KMS-11 (cell line): ENCODE data around the gene AHCYL1.

Source experiments
- H2AFZ ChIP-seq: fragments of 200-600 bp; sonication (generic); 2 replicates; pipeline ENCODE4 v1.6.1; 2016; ENCODE audit warnings: antibody characterized with exemption, mixed run types, low read depth
- H3K27ac ChIP-seq: fragments of 200-600 bp; sonication (generic); 2 replicates; pipeline ENCODE4 v1.6.1; 2016; ENCODE audit warnings: mild to moderate bottlenecking, mixed run types
- H3K27me3 ChIP-seq: fragments of 200-600 bp; sonication (generic); 2 replicates; pipeline ENCODE4 v1.6.1; 2017; ENCODE audit warnings: mild to moderate bottlenecking, low read depth, mixed run types, moderate library complexity; ENCODE audit not compliant: insufficient read depth
- H3K36me3 ChIP-seq: fragments of 200-600 bp; sonication (generic); 2 replicates; pipeline ENCODE4 v1.6.1; 2017; ENCODE audit warnings: mild to moderate bottlenecking, mixed run types; ENCODE audit not compliant: insufficient read depth
- H3K4me1 ChIP-seq: fragments of 200-600 bp; sonication (generic); 2 replicates; pipeline ENCODE4 v1.6.1; 2016; ENCODE audit warnings: mild to moderate bottlenecking, low read depth, mixed run types; ENCODE audit not compliant: poor library complexity, severe bottlenecking
- H3K4me2 ChIP-seq: fragments of 200-600 bp; sonication (generic); 2 replicates; pipeline ENCODE4 v1.7.0; 2016; ENCODE audit warnings: mild to moderate bottlenecking, mixed run types
- H3K4me3 ChIP-seq: fragments of 200-600 bp; sonication (generic); IDR thresholded peaks from 2 replicates; pipeline ENCODE4 v1.6.1; 2017; ENCODE audit warnings: low read depth, low read length, mixed read lengths; ENCODE audit not compliant: insufficient read depth
- H3K79me2 ChIP-seq: fragments of 200-600 bp; sonication (generic); 2 replicates; pipeline ENCODE4 v1.6.1; 2016; ENCODE audit warnings: low read depth, mixed run types; ENCODE audit not compliant: insufficient read depth
- H3K9ac ChIP-seq: fragments of 200-600 bp; sonication (generic); 2 replicates; pipeline ENCODE4 v1.6.1; 2016; ENCODE audit warnings: mild to moderate bottlenecking, mixed run types
- H4K20me1 ChIP-seq: fragments of 200-600 bp; sonication (generic); 2 replicates; pipeline ENCODE4 v1.6.1; 2016; ENCODE audit warnings: mild to moderate bottlenecking, mixed run types; ENCODE audit not compliant: insufficient read depth
- TF ChIP-seq, protein P1 (sequence below): fragments of 200-600 bp; sonication (generic); conservative IDR thresholded peaks from 2 replicates; pipeline ENCODE4 v1.6.1; 2017; ENCODE audit warnings: low read depth, mild to moderate bottlenecking, antibody characterized with exemption, low read length, moderate library complexity, mixed read lengths

Gene AHCYL1

GRCh38 chr1:110065841-110066240 is 81.3 kb downstream of the AHCYL1 start:
- Histone ChIP-seq H2AFZ (no peak overlapping the region), H4K20me1 (no peaks in the 10 kb centered on the region), H3K4me3 (no peak overlapping the region), H3K27ac (no peak overlapping the region), H3K27me3 (no peaks in the 10 kb centered on the region), H3K4me1 (no peaks in the 10 kb centered on the region), H3K79me2 (no peaks in the 10 kb centered on the region), H3K9ac (no peak overlapping the region), H3K36me3 (no peaks in the 10 kb centered on the region), H3K4me2 (no peak overlapping the region)
- TF ChIP-seq, protein P1, sequence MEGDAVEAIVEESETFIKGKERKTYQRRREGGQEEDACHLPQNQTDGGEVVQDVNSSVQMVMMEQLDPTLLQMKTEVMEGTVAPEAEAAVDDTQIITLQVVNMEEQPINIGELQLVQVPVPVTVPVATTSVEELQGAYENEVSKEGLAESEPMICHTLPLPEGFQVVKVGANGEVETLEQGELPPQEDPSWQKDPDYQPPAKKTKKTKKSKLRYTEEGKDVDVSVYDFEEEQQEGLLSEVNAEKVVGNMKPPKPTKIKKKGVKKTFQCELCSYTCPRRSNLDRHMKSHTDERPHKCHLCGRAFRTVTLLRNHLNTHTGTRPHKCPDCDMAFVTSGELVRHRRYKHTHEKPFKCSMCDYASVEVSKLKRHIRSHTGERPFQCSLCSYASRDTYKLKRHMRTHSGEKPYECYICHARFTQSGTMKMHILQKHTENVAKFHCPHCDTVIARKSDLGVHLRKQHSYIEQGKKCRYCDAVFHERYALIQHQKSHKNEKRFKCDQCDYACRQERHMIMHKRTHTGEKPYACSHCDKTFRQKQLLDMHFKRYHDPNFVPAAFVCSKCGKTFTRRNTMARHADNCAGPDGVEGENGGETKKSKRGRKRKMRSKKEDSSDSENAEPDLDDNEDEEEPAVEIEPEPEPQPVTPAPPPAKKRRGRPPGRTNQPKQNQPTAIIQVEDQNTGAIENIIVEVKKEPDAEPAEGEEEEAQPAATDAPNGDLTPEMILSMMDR: no peak

DNA sequence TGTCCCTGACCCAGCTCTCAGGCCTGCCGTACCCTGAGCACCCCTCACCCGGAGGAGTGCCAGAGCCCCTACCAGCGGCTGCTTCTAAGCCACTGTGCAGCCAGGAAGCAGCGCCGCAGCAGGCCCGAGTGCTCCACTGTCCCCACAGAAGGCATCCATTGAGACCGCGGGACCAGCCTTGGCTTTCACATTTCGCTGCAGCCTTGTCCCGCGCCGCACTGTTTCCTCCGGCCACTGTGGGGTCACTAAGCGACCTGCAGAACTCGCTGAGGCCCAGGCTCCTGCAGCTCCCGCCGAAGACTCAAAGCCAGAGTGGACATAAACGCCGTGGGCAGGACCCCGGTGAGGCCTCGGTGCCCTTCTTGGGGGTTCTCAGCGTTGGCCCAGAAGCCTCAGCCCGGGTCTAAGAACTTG is 82.9 kb downstream of the AHCYL1 start:
- Histone ChIP-seq H3K4me2 (no peak overlapping the region), H3K27me3 (no peaks in the 10 kb centered on the region), H2AFZ (no peak overlapping the region), H3K27ac (no peak overlapping the region), H3K4me1 (no peaks in the 10 kb centered on the region), H3K79me2 (no peaks in the 10 kb centered on the region), H3K36me3 (no peaks in the 10 kb centered on the region), H4K20me1 (no peaks in the 10 kb centered on the region), H3K9ac (no peak overlapping the region), H3K4me3 (no peak overlapping the region)
- TF ChIP-seq, protein P1: no peak

GRCh38 chr1:110067893-110068645 is 83.5 kb downstream of the AHCYL1 start:
- no peaks in the 10 kb centered on the region for H4K20me1 ChIP-seq
- no peaks in the 10 kb centered on the region for H3K36me3 ChIP-seq
- no peaks in the 10 kb centered on the region for H3K79me2 ChIP-seq
- H3K4me2 ChIP-seq: no peak overlapping the region
- TF ChIP-seq, protein P1: no peak
- H3K9ac ChIP-seq: no peak overlapping the region
- no peaks in the 10 kb centered on the region for H3K27me3 ChIP-seq
- H3K4me3 ChIP-seq: no peak overlapping the region
- no peak overlapping the region for H2AFZ ChIP-seq
- no peak overlapping the region for H3K27ac ChIP-seq
- no peaks in the 10 kb centered on the region for H3K4me1 ChIP-seq

DNA sequence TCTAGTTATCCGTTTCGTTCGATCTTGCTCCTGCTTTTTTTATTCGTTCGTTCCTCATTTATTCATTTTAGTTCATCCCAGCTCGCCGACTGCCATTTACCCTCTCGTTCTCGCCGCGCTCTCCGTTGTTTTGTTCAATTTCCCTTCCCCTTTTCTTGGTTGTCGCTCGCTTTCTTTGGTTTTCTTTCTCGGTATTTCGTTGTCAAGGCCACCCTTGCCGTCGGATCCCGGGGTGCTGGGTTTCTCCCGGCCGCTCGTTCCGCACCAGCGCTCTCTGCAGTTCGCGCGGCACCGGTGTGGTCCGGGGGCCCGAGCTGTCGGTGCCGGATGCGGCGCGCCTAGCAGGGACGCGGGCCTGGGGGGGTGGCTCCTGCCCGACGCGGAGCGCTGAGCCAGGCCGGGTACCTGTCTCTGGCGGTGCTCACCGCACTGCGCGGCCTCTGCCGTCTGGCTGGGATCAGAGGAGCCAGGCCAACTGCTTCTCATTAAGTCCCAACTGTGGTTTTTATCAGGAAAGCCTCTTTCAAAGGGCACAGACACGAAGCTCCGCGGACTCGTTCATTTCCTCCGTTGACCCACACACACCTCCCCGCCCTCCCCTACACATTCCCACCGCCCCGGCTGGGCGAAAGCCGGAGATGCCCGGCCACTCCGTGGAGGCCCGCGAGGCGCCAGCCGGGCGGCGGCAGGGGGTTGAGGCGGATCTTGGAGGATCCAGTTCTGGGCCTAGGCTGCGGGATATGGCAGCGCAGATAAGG is 84.3 kb downstream of the AHCYL1 start:
- Histone ChIP-seq H3K9ac (no peak overlapping the region), H3K4me2 (no peak overlapping the region), H3K79me2 (no peaks in the 10 kb centered on the region), H3K4me1 (no peaks in the 10 kb centered on the region), H3K27ac (no peak overlapping the region), H3K4me3 (no peak overlapping the region), H3K36me3 (no peaks in the 10 kb centered on the region), H2AFZ (no peak overlapping the region), H3K27me3 (no peaks in the 10 kb centered on the region), H4K20me1 (no peaks in the 10 kb centered on the region)
- TF ChIP-seq, protein P1: no peak
